GM21737 (cell line): Measurements from ENCODE around the gene STAMBPL1.

Experiments
- ATAC-seq: cut with Tn5 transposase; IDR thresholded peaks from one replicate; pipeline ENCODE4 v1.9.1; 2021; ENCODE audit warnings: mild to moderate bottlenecking, moderate library complexity; ENCODE audit not compliant: unreplicated experiment

STAMBPL1 gene

GRCh38 chr10:88890681-88891381 is 10.8 kb downstream of the STAMBPL1 start:
- no peak for ATAC-seq

GRCh38 chr10:88892222-88892967 is 12.3 kb downstream of the STAMBPL1 start:
- ATAC-seq = no peak

DNA sequence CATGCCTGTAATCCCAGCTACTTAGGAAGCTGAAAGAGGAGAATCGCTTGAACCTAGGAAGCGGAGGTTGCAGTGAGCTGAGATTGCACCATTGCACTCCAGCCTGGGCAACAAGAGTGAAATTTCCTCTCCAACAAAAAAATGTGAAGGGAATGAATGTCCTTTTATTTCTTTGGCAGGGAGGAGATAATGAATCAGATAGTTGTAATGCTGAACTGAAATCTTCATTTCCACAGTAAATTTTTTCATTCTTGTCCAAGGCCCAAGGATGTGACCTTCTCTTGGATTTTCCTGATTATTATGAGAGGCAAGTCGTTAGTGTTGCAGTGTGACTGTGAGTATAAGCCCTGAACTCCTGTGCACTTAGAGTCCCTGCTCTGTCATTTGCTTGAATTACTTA is 13.6 kb downstream of the STAMBPL1 start:
- ATAC-seq = no peak

- no peak for ATAC-seq
Observed at GRCh38 chr10:88895250-88895649, 15.2 kb downstream of the STAMBPL1 start.

DNA sequence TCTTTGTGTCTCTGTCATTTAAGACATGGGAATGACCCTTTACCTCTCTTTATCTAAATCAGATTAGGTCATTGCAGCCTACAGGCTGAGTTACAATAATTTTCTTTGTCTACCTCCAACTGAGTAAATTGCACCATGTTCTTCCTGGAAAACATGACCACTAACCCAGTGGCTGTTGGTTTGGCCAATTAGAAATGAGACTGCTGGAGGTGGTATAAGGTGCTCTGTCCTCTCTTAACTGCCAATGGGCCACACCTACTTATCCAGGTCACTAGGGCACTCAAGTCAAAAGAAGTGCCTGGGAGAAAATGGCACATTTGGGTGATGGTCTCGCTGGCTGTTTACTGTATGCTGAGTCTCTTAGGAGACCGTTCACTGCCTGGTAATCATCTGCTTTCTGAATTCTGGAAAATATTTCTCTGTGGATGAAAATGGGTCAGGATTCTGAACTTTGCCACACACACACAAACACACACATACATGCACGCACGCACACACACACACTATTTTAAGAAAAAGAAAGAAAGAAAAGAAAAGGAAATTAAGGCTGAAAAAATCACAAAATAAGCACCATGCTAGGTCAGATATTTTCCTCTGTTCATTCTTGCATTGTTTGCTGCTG is 16.4 kb downstream of the STAMBPL1 start:
- no peak for ATAC-seq

DNA sequence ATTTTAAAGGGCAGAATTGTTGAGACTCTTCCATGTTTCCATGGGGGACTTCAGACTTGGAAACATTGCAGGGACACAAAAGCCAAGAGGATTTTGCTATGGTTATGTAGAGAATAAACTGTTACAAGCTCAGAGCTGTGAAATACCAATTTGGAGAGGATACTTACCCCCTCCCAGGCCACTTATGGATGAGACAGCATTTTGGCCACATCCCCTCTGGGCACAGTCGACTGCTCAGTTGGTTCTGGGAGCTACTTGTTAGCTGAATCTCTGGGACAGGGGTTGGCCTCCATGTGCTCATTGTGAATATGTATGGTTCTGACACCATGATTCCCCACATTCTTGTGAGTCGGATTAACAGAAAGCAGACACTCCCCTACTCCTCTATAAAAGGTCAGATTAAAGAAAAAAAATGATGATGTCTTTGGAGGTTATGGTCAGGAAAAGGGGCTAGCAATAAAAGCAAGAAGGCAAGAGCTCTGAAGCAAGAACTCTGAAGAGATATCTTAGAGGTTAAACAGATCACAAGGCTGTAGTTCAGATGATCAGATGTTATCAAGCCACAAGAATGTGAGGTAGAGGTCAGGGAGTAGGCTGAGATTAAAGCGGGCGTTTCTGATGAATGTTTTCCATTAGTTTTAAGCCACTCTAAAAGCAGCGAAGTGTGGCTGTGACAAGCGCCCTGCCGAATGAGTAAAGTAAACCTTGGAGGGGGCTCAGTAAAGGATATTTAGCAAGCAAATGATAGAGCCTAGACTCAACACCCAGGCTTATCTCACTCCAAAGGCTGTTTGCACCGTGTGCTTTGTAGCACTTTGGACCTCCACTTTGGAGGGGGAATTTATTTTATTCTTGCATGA is 17.2 kb downstream of the STAMBPL1 start:
- ATAC-seq = no peak

- ATAC-seq = no peak
Observed at GRCh38 chr10:88898727-88899126, 18.7 kb downstream of the STAMBPL1 start.

- ATAC-seq = no peak
Observed at GRCh38 chr10:88899886-88900285, 19.8 kb downstream of the STAMBPL1 start.

- peak; percentile 80 for ATAC-seq
Observed at GRCh38 chr10:88901206-88901983, 21.4 kb downstream of the STAMBPL1 start.

GRCh38 chr10:88901984-88902789 is 22.1 kb downstream of the STAMBPL1 start:
- peak; percentile 43 for ATAC-seq

DNA sequence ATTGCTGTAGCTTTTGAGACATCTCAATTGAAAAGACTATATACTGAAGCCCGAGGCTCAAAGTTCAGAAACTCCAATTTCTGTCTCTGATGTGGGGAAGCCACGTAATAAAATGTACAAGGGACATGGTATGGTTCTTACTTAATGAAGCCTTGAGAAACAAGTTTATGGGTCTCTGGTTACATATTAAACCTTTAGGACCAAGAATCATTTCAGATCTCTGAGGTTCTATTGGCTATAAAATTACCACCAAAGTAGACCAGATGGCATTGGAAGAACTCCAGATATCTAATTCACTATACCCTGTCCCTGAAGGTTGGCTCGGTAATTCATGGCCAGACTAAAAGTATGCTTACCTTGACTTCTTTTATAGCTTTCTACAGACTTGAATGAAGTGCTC is 23.7 kb downstream of the STAMBPL1 start:
- no peak for ATAC-seq

- no peak for ATAC-seq
Observed at GRCh38 chr10:88906921-88907320, 26.9 kb downstream of the STAMBPL1 start.

GRCh38 chr10:88908194-88908593 is 28.1 kb downstream of the STAMBPL1 start:
- ATAC-seq = no peak

DNA sequence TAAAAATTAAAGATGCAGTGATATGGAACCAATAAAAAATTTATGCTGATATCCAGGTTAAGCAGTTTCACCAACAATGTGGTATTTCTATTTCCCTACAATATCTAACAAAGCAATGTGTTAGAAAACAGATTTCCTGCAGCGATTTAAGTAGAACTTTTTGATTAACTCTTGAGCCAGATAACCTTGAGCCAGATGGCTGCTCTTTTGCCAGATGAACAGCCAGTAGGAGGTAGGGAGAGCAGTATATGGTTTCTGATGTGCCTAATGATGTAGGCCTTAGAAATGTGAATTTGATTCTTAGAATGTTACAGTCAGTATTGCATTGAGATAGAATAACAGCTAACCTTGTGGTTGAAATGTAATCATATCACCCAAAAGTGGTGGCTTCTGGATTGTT is 31.1 kb downstream of the STAMBPL1 start:
- ATAC-seq = no peak

GRCh38 chr10:88911851-88912250 is 31.8 kb downstream of the STAMBPL1 start:
- no peak for ATAC-seq

DNA sequence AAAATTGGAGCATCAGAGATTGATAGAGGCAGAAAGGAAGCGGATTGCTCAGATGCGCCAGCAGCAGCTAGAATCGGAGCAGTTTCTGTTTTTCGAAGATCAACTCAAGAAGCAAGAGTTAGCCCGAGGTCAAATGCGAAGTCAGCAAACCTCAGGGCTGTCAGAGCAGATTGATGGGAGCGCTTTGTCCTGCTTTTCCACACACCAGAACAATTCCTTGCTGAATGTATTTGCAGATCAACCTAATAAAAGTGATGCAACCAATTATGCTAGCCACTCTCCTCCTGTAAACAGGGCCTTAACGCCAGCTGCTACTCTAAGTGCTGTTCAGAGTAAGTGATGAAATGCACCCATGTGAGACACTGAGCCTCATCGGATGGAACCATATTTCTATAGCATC is 33.1 kb downstream of the STAMBPL1 start:
- no peak for ATAC-seq

DNA sequence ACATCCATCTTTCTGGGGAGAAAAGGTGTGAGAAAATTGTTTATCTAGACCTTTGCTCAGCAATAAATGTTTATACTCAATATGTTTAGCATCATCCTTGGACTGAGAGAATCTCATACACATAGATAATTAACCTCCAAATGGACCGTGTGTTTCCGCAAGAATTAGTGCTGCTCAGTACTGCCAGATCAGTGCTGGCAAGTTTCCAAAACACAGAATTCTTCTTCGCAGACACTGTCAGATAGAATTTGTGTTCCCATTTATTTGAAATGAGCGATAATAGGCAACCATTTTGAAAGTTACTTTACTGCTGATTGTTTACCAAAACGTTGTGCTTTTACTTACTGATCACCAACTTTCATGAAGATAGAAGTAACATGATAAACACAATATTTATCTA is 33.7 kb downstream of the STAMBPL1 start:
- ATAC-seq = no peak

GRCh38 chr10:88915781-88916180 is 35.7 kb downstream of the STAMBPL1 start:
- ATAC-seq = no peak

- no peak for ATAC-seq
Observed at GRCh38 chr10:88916231-88916630, 36.2 kb downstream of the STAMBPL1 start.

GRCh38 chr10:88916986-88917385 is 36.9 kb downstream of the STAMBPL1 start:
- ATAC-seq = no peak
